Measurements from ENCODE around the gene MTIF2.
"Not testable (repeated sequence)": the region's sequence is repeated elsewhere in the genome, so short reads cannot be mapped to it uniquely, and the experiment has no call there.

Gene MTIF2

DNA sequence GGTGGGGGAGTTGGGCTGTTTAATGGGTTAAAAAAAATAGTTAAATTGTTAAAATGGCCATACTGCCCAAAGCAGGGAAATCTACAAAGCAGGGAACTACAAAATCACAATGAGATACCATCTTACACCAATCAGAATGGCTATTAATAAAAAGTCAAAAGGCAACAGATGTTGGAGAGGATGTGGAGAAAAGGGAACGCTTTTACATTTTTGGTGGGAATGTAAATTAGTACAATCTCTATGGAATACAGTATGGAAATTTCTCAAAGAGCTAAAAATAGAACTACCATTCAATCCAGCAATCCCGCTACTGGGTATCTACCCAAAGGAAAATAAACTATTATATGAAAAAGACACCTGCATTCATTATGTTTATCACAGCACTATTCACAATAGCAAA is 64.1 kb downstream of the MTIF2 start:
- TF ChIP-seq, protein P1, sequence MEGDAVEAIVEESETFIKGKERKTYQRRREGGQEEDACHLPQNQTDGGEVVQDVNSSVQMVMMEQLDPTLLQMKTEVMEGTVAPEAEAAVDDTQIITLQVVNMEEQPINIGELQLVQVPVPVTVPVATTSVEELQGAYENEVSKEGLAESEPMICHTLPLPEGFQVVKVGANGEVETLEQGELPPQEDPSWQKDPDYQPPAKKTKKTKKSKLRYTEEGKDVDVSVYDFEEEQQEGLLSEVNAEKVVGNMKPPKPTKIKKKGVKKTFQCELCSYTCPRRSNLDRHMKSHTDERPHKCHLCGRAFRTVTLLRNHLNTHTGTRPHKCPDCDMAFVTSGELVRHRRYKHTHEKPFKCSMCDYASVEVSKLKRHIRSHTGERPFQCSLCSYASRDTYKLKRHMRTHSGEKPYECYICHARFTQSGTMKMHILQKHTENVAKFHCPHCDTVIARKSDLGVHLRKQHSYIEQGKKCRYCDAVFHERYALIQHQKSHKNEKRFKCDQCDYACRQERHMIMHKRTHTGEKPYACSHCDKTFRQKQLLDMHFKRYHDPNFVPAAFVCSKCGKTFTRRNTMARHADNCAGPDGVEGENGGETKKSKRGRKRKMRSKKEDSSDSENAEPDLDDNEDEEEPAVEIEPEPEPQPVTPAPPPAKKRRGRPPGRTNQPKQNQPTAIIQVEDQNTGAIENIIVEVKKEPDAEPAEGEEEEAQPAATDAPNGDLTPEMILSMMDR (IDR thresholded peaks at IDR 0.05; ENCODE audit: low read depth, low read length): no peak
- H3K4me3 ChIP-seq (ENCODE audit: low read depth, low read length): no peak overlapping the region

- no peak overlapping the region for H3K4me3 ChIP-seq (ENCODE audit: low read depth, low read length)
- TF ChIP-seq, protein P1 (IDR thresholded peaks at IDR 0.05; ENCODE audit: low read depth, low read length): no peak
Observed at GRCh38 chr2:55204536-55204935, 64.5 kb downstream of the MTIF2 start.

DNA sequence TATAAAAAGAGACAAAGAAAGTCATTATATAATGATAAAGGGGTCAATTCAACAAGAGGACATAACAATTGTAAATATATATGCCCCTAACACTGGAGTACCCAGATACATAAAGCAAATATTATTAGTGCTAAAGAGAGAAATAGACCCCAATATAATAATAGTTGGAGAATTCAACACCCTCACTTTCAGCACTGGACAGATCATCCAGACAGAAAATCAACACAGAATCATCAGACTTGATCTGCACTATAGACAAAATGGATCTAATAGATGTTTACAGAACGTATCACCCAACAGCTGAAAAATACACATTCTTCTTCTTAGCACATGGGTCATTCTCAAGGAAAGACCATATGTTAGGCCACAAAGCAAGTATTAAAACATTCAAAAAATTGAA is 68.6 kb downstream of the MTIF2 start:
- TF ChIP-seq, protein P1 (IDR thresholded peaks at IDR 0.05; ENCODE audit: low read depth, low read length): no peak
- no peak overlapping the region for H3K4me3 ChIP-seq (ENCODE audit: low read depth, low read length)

GRCh38 chr2:55196526-55196925 is 72.5 kb downstream of the MTIF2 start:
- no peak overlapping the region for H3K4me3 ChIP-seq (ENCODE audit: low read depth, low read length)
- TF ChIP-seq, protein P1 (IDR thresholded peaks at IDR 0.05; ENCODE audit: low read depth, low read length): no peak

DNA sequence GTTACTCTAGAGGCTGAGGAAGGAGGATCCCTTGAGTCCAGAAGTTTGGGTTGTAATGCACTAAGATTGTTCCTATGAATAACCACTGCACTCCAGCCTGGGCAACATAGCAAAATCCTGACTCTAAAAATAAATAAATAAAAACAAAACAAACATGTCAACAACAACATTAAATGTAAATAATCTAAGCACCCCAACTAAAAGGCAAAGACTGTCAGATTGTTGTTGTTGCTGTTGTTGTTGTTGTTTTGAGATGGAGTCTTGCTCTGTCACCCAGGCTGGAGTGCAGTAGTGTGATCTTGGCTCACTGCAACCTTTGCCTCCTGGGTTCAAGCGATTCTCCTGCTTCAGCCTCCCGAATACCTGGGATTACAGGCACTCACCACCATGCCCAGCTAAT is 77.1 kb downstream of the MTIF2 start:
- H3K4me3 ChIP-seq (ENCODE audit: low read depth, low read length): not testable (repeated sequence)

DNA sequence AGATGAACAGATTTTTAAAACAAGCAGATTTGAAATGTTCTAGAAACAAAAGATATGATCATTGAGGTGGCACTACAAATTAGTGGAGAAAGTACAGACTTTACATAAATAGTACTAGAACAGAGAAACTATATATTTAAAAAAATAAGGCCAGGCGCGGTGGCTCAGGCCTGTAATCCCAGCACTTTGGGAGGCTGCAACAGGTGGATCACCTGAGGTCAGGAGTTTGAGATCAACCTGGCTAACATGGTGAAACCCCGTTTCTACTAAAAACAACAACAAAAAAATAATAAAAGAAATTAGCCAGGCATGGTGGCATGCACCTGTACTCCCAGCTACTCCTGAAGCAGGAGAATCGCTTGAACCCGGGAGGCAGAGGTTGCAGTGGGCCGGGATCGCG is 82.2 kb downstream of the MTIF2 start:
- H3K4me3 ChIP-seq (ENCODE audit: low read depth, low read length): not testable (repeated sequence)

Measured in WI38 (cell line).